ENCODE measurements around the gene SUN1. TPM values are rescaled to one million over a fixed set of nuclear protein-coding genes. Genes with fewer than 3 reads are reported as not detected.
"Not testable (repeated sequence)": the region's sequence is repeated elsewhere in the genome, so short reads cannot be mapped to it uniquely, and the experiment has no call there.

SUN1 gene
- total RNA-seq, 1 experiment from 2014 or later = 181 TPM

- CTCF ChIA-PET; intact Hi-C loops (cut with micrococcal nuclease); H3K27me3 ChIP-seq (ENCODE audit: insufficient read depth, low read length); POLR2A ChIA-PET; RAD21 ChIA-PET (ENCODE audit: low non-redundant PET in 1 of 2, low total read pairs in 2 of 2, uncharacterized antibody in 2 of 2, unreplicated experiment in 2 of 2); H3K79me2 ChIP-seq (ENCODE audit: insufficient read depth, low read length); H4K20me1 ChIP-seq (ENCODE audit: insufficient read depth); ATAC-seq; H2AFZ ChIP-seq (ENCODE audit: low read depth, low read length, poor library complexity, severe bottlenecking); H3K9ac ChIP-seq (ENCODE audit: low read length); H3K36me3 ChIP-seq (ENCODE audit: control insufficient read depth in 1 of 2, insufficient read depth in 2 of 2, low read length in 2 of 2); H3K4me1 ChIP-seq (ENCODE audit: control insufficient read depth in 1 of 2, insufficient read depth in 2 of 2, low read length in 2 of 2); H3K4me2 ChIP-seq (ENCODE audit: low read length); H3K9me3 ChIP-seq (ENCODE audit: control insufficient read depth in 1 of 2, insufficient read depth in 1 of 2, low read depth in 1 of 2, low read length in 2 of 2); H3K27ac ChIP-seq (ENCODE audit: low read depth, low read length); BruUV-seq (replicated peaks); DNase-seq (ENCODE audit: low read depth, low spot score); H3K9me2 ChIP-seq (ENCODE audit: insufficient read depth); H3K4me3 ChIP-seq (replicated peaks in 1 of 2; ENCODE audit: low read depth in 1 of 2, low read length in 2 of 2): not testable (repeated sequence)
These were observed 35.7 kb upstream of the SUN1 start for GRCh38 chr7:796434-797169.

GRCh38 chr7:798921-799470 lies 33.3 kb upstream of the SUN1 start:
- Histone ChIP-seq H3K79me2 (ENCODE audit: insufficient read depth, low read length) (no peaks in the 10 kb centered on the region), H3K9ac (ENCODE audit: low read length) (no peak overlapping the region), H3K9me2 (ENCODE audit: insufficient read depth) (no peaks in the 10 kb centered on the region), H3K36me3 (ENCODE audit: control insufficient read depth in 1 of 2, insufficient read depth in 2 of 2, low read length in 2 of 2) (no peaks in the 10 kb centered on the region), H3K4me1 (ENCODE audit: control insufficient read depth in 1 of 2, insufficient read depth in 2 of 2, low read length in 2 of 2) (peaks cover 0 to 2% of the 10 kb centered on the region in 2 experiments; a peak in 1 of 4 replicates), H3K4me3 (replicated peaks in 1 of 2; ENCODE audit: low read depth in 1 of 2, low read length in 2 of 2) (no peak overlapping the region), H4K20me1 (ENCODE audit: insufficient read depth) (no peaks in the 10 kb centered on the region), H3K9me3 (ENCODE audit: control insufficient read depth in 1 of 2, insufficient read depth in 1 of 2, low read depth in 1 of 2, low read length in 2 of 2) (no peaks in the 10 kb centered on the region), H3K27me3 (ENCODE audit: insufficient read depth, low read length) (no peaks in the 10 kb centered on the region), H2AFZ (ENCODE audit: low read depth, low read length, poor library complexity, severe bottlenecking) (no peak overlapping the region), H3K27ac (ENCODE audit: low read depth, low read length) (no peak overlapping the region), H3K4me2 (ENCODE audit: low read length) (no peak overlapping the region)
- RAD21 ChIA-PET (ENCODE audit: low non-redundant PET in 1 of 2, low total read pairs in 2 of 2, uncharacterized antibody in 2 of 2, unreplicated experiment in 2 of 2) = interaction anchor here in 1 of 2 experiments (0.7 kb wide), 1 partner anchor 468 kb away, joined by 4 read pairs; no protein-coding TSS in a partner anchor
- BruUV-seq (replicated peaks) = no TSS peak
- POLR2A ChIA-PET = no interaction called here
- TF ChIP-seq EZH2 (IDR thresholded peaks at IDR 0.05) (no peak), POLR2A (IDR thresholded peaks at IDR 0.05; ENCODE audit: borderline replicate concordance, extremely low read depth, insufficient read depth, insufficient read length) (no peak), TCF7L2 (IDR thresholded peaks at IDR 0.05; ENCODE audit: borderline replicate concordance, extremely low read depth, insufficient read depth, insufficient read length) (no peak), MAX (IDR thresholded peaks at IDR 0.05) (no peak), CEBPB (IDR thresholded peaks at IDR 0.05; ENCODE audit: low read depth) (no peak), CTCF (IDR thresholded peaks at IDR 0.05 in 2 of 3, conservative IDR thresholded peaks at IDR 0.05 in 1 of 3; ENCODE audit: borderline replicate concordance in 1 of 3, insufficient read depth in 1 of 3, low read depth in 2 of 3, low read length in 2 of 3) (no peak), ZFX (IDR thresholded peaks at IDR 0.05) (no peak), EGR1 (IDR thresholded peaks at IDR 0.05; ENCODE audit: low read depth) (no peak), CBX3 (IDR thresholded peaks at IDR 0.05; ENCODE audit: low read depth) (no peak)
- TF ChIP-seq, protein P1, sequence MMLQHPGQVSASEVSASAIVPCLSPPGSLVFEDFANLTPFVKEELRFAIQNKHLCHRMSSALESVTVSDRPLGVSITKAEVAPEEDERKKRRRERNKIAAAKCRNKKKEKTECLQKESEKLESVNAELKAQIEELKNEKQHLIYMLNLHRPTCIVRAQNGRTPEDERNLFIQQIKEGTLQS (IDR thresholded peaks at IDR 0.05) = no peak
- CTCF ChIA-PET = no interaction called here
- no peak for DNase-seq (ENCODE audit: low read depth, low spot score)
- ATAC-seq = no peak
- intact Hi-C loops (cut with micrococcal nuclease) = no loop called here
